ENCODE measurements around the gene GAA. TPM values are rescaled to one million over a fixed set of nuclear protein-coding genes. Genes with fewer than 3 reads are reported as not detected.

Gene GAA
- 49.8 and 53.2 TPM in 2 replicates for total RNA-seq

GRCh38 chr17:80101011-80101945 is at the start of gene GAA:
TSS of gene GAA (plus strand) at chr17:80101581. CDS start at chr17:80104587, 3,006 bp downstream.

GRCh38 chr17:80147035-80147822 is 45.8 kb downstream of the GAA start, which contains the start of gene EIF4A3:
TSS of gene EIF4A3 (minus strand) at chr17:80147128. CDS start at chr17:80146961, 167 bp downstream.

Small RNA genes lying within 50 kb of the gene (small RNA-seq; reads per million reads assigned to genes)
- gene AC087741.2 = not detected
- gene MIR1268B = not detected

Other genes with a start within 250 kb of the GAA start
- 23.9 and 29.1 TPM in 2 replicates for gene TBC1D16, start 65.7 kb upstream of the GAA start, total RNA-seq
- gene CCDC40, start 64.9 kb upstream of the GAA start, total RNA-seq = 2.7 and 3.4 TPM in 2 replicates
- gene EIF4A3, start 45.5 kb downstream of the GAA start, total RNA-seq = 60.7 and 64.6 TPM in 2 replicates
- gene CARD14, start 68.4 kb downstream of the GAA start, total RNA-seq = under 0.01 and 0.13 TPM in 2 replicates
- gene SGSH, start 118.8 kb downstream of the GAA start, total RNA-seq = 21.6 and 32.3 TPM in 2 replicates
- 11.5 and 15.9 TPM in 2 replicates for gene SLC26A11, start 118.8 kb downstream of the GAA start, total RNA-seq
- 144 and 152 TPM in 2 replicates for gene RNF213, start 159.3 kb downstream of the GAA start, total RNA-seq